ENCODE measurements around the gene BHMT.
"Not testable (repeated sequence)": the region's sequence is repeated elsewhere in the genome, so short reads cannot be mapped to it uniquely, and the experiment has no call there.

BHMT gene

DNA sequence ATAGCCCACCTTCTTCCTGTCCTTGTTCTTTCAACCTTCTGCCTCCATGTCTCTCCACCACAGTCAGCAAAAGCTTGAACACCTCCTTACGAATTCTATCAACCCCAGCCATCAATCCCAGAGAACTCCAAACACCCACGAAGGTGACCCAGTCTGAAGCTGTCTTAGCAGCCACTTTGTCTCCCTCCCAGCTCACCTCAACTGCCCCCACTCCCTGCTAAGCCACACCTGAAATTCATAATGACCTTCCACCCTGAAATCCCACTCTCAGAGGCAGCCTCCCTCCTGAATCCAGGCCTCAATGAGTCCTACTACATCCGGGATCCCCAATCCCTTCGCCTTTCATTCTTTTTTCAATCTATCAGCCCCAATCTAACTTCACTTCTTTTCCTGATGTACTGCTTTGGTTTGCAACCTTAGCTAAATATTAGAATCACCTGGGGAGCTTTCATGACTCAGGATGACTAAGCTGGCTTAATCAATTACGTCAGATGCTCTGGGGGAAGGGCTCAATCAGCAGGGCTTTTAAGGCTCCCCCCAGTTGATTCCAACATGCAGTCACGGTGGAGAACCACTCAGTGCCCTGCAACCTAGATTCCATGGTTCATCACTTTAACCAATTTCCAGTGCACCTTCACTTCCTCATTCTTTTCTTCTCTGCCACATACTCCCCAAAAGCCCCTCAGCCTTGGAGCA, 32.2 kb downstream of the BHMT start:
- no peak overlapping the region for H3K4me3 ChIP-seq (replicated peaks; ENCODE audit: low read depth, low read length)
- H3K36me3 ChIP-seq (ENCODE audit: control insufficient read depth, insufficient read depth, low read length), result no peaks in the 10 kb centered on the region
- DNase-seq (ENCODE audit: extremely low read depth, insufficient read length), result no peak
- no peak for TF ChIP-seq CTCF (IDR thresholded peaks at IDR 0.05; ENCODE audit: insufficient read depth, low read length, poor library complexity, severe bottlenecking)
- H3K27me3 ChIP-seq (replicated peaks; ENCODE audit: control insufficient read depth, insufficient read depth, low read length), result no peaks in the 10 kb centered on the region

DNA sequence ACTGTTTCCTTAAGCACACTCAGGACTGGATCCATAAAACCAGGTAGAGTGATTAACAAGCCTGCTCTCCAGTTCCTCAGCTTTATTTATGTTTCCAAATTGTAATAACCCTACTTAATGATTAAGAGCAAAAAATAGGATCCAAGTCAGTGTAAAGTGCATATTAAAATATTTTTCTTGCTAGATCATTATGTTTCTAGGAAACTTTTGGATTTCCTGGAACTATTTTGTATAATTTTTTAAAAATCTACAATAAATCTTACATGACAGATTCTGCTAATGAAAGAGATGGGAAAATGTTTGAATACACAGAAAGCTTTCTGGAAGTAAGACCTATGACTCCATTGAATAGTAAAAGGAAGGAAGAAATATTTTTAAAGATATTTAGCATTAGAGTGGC, 35.5 kb downstream of the BHMT start:
- no peaks in the 10 kb centered on the region for H3K36me3 ChIP-seq (ENCODE audit: control insufficient read depth, insufficient read depth, low read length)
- TF ChIP-seq CTCF (IDR thresholded peaks at IDR 0.05; ENCODE audit: insufficient read depth, low read length, poor library complexity, severe bottlenecking), result no peak
- no peak overlapping the region for H3K4me3 ChIP-seq (replicated peaks; ENCODE audit: low read depth, low read length)
- no peaks in the 10 kb centered on the region for H3K27me3 ChIP-seq (replicated peaks; ENCODE audit: control insufficient read depth, insufficient read depth, low read length)
- no peak for DNase-seq (ENCODE audit: extremely low read depth, insufficient read length)

DNA sequence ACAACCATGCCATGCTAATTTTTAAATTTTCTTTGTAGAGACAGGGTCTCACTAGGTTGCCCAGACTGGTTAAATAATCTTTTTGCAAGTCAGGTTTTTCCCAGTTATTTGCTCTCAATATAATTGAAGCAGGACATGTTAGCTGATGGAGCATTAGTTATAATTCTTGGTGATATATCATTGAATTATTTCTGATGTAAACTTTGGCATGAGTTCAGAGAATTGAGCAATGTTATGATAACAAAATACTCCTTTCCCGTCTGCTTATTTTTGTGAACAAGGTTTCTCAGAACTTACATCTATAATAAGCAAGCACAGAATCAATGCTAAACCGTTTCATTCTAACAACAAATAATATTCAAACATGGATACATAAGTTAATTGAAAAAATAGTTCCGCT, 37.8 kb downstream of the BHMT start:
- Histone ChIP-seq H3K36me3 (ENCODE audit: control insufficient read depth, insufficient read depth, low read length) (no peaks in the 10 kb centered on the region), H3K4me3 (replicated peaks; ENCODE audit: low read depth, low read length) (no peak overlapping the region), H3K27me3 (replicated peaks; ENCODE audit: control insufficient read depth, insufficient read depth, low read length) (no peaks in the 10 kb centered on the region)
- DNase-seq (ENCODE audit: extremely low read depth, insufficient read length), result no peak
- TF ChIP-seq CTCF (IDR thresholded peaks at IDR 0.05; ENCODE audit: insufficient read depth, low read length, poor library complexity, severe bottlenecking), result no peak

GRCh38 chr5:79151942-79152671, 40.5 kb downstream of the BHMT start:
- Histone ChIP-seq H3K4me3 (replicated peaks; ENCODE audit: low read depth, low read length) (no peak overlapping the region), H3K36me3 (ENCODE audit: control insufficient read depth, insufficient read depth, low read length) (no peaks in the 10 kb centered on the region), H3K27me3 (replicated peaks; ENCODE audit: control insufficient read depth, insufficient read depth, low read length) (no peaks in the 10 kb centered on the region)
- DNase-seq (ENCODE audit: extremely low read depth, insufficient read length), result no peak
- TF ChIP-seq CTCF (IDR thresholded peaks at IDR 0.05; ENCODE audit: insufficient read depth, low read length, poor library complexity, severe bottlenecking), result no peak

GRCh38 chr5:79157305-79157704, 45.7 kb downstream of the BHMT start:
- H3K4me3 ChIP-seq (replicated peaks; ENCODE audit: low read depth, low read length), result no peak overlapping the region
- H3K27me3 ChIP-seq (replicated peaks; ENCODE audit: control insufficient read depth, insufficient read depth, low read length), result no peaks in the 10 kb centered on the region
- no peaks in the 10 kb centered on the region for H3K36me3 ChIP-seq (ENCODE audit: control insufficient read depth, insufficient read depth, low read length)
- no peak for DNase-seq (ENCODE audit: extremely low read depth, insufficient read length)
- no peak for TF ChIP-seq CTCF (IDR thresholded peaks at IDR 0.05; ENCODE audit: insufficient read depth, low read length, poor library complexity, severe bottlenecking)

DNA sequence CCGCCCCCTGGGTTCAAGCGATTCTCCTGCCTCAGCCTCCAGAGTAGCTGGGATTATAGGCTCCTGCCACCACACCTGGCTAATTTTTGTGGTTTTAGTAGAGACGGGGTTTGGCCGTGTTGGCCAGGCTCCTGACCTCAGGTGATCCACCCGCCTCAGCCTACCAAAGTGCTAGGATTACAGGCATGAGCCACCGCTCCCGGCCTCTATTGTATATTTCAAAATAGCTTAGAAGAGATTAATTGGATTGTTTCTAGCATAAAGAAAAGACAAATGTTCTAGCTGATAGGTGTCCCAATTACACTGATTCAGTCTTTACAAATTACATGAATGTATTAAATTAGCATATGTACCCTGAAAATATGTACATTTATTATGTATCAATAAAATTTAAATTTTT, 50.0 kb downstream of the BHMT start:
- not testable (repeated sequence) for H3K36me3 ChIP-seq (ENCODE audit: control insufficient read depth, insufficient read depth, low read length); H3K4me3 ChIP-seq (replicated peaks; ENCODE audit: low read depth, low read length); DNase-seq (ENCODE audit: extremely low read depth, insufficient read length); H3K27me3 ChIP-seq (replicated peaks; ENCODE audit: control insufficient read depth, insufficient read depth, low read length)

All from GM06990 (cell line).